ENCODE measurements around the gene ALDH1A2.

ALDH1A2 gene

GRCh38 chr15:57943171-57943570 lies 122.3 kb downstream of the ALDH1A2 start:
- no peak for DNase-seq (ENCODE audit: low read depth)

- DNase-seq (ENCODE audit: low read depth) = no peak
Observed at GRCh38 chr15:57941816-57942215, 123.7 kb downstream of the ALDH1A2 start.

GRCh38 chr15:57932348-57932747 lies 133.2 kb downstream of the ALDH1A2 start:
- DNase-seq (ENCODE audit: low read depth) = no peak

- DNase-seq (ENCODE audit: low read depth) = no peak
Observed at GRCh38 chr15:57931570-57931969, 133.9 kb downstream of the ALDH1A2 start.

GRCh38 chr15:57927091-57927631 lies 138.3 kb downstream of the ALDH1A2 start:
- DNase-seq (ENCODE audit: low read depth) = no peak

- no peak for DNase-seq (ENCODE audit: low read depth)
Observed at GRCh38 chr15:57925650-57926049, 139.9 kb downstream of the ALDH1A2 start.

GRCh38 chr15:57924598-57924997 lies 140.9 kb downstream of the ALDH1A2 start:
- DNase-seq (ENCODE audit: low read depth) = no peak

- peak; percentile 52 for DNase-seq (ENCODE audit: low read depth)
Observed at GRCh38 chr15:57923750-57924149, 141.8 kb downstream of the ALDH1A2 start.

GRCh38 chr15:57923306-57923705 lies 142.2 kb downstream of the ALDH1A2 start:
- peak; percentile 81 for DNase-seq (ENCODE audit: low read depth)

GRCh38 chr15:57922776-57923175 lies 142.7 kb downstream of the ALDH1A2 start:
- no peak for DNase-seq (ENCODE audit: low read depth)

- DNase-seq (ENCODE audit: low read depth) = peak; percentile 50
Observed at GRCh38 chr15:57921371-57921770, 144.1 kb downstream of the ALDH1A2 start.

GRCh38 chr15:57920911-57921310 lies 144.6 kb downstream of the ALDH1A2 start:
- peak; percentile 36 for DNase-seq (ENCODE audit: low read depth)

GRCh38 chr15:57919754-57920153 lies 145.8 kb downstream of the ALDH1A2 start:
- DNase-seq (ENCODE audit: low read depth) = no peak

- DNase-seq (ENCODE audit: low read depth) = no peak
Observed at GRCh38 chr15:57917998-57918397, 147.5 kb downstream of the ALDH1A2 start.

GRCh38 chr15:57916695-57917094 lies 148.8 kb downstream of the ALDH1A2 start:
- no peak for DNase-seq (ENCODE audit: low read depth)

GRCh38 chr15:57915827-57916531 lies 149.5 kb downstream of the ALDH1A2 start:
- DNase-seq (ENCODE audit: low read depth) = no peak

GRCh38 chr15:57914350-57915055 lies 151.0 kb downstream of the ALDH1A2 start:
- DNase-seq (ENCODE audit: low read depth) = no peak

- no peak for DNase-seq (ENCODE audit: low read depth)
Observed at GRCh38 chr15:57911247-57911646, 154.3 kb downstream of the ALDH1A2 start.

GRCh38 chr15:57910672-57911071 lies 154.8 kb downstream of the ALDH1A2 start:
- no peak for DNase-seq (ENCODE audit: low read depth)

- DNase-seq (ENCODE audit: low read depth) = no peak
Observed at GRCh38 chr15:57909388-57909787, 156.1 kb downstream of the ALDH1A2 start.

GRCh38 chr15:57903626-57904025 lies 161.9 kb downstream of the ALDH1A2 start:
- no peak for DNase-seq (ENCODE audit: low read depth)

Measured in stromal cell of bone marrow (primary cell).